Breast epithelium (tissue), 4 donors: Measurements from ENCODE around the gene ATXN1. TPM values are rescaled to one million over a fixed set of nuclear protein-coding genes. Genes with fewer than 3 reads are reported as not detected.

Source experiments
- DNase-seq, 2 donors: peaks; one replicate each; pipeline ENCODE4 v3.0.0-alpha.2; 2019; ENCODE audit warnings: low spot score in 2 of 2
- H3K27ac ChIP-seq, 2 donors: fragments of 200-600 bp; sonication (generic) in 1 of 2; one replicate each; pipeline ENCODE4 v1.5.1; 2016 to 2019; ENCODE audit warnings: mild to moderate bottlenecking in 1 of 2
- H3K27me3 ChIP-seq, 2 donors: fragments of 200-600 bp; sonication (generic) in 1 of 2; one replicate each; pipeline versions ENCODE4 v1.5.1 to v1.6.0; 2017 to 2019; ENCODE audit warnings: control low read depth in 1 of 2, mild to moderate bottlenecking in 1 of 2
- H3K36me3 ChIP-seq: fragments of 200-600 bp; one replicate; pipeline ENCODE4 v1.5.1; 2019
- H3K4me1 ChIP-seq, 2 donors: fragments of 200-600 bp; sonication (generic); one replicate each; pipeline ENCODE4 v1.5.1; 2016 to 2019; ENCODE audit warnings: control low read depth in 1 of 2
- H3K4me3 ChIP-seq, 3 donors: fragments of 200-600 bp; sonication (generic); 1 replicate in 2 of 3; 2 replicates in 1 of 3; pipeline ENCODE4 v1.5.1; 2016 to 2019; ENCODE audit warnings: mild to moderate bottlenecking in 3 of 3, moderate library complexity in 2 of 3
- H3K9me3 ChIP-seq, 2 donors: fragments of 200-600 bp; sonication (generic) in 1 of 2; one replicate each; pipeline ENCODE4 v1.5.1; 2016 to 2019; ENCODE audit warnings: control low read depth in 1 of 2
- POLR2A ChIP-seq: fragments of 450-650 bp; IDR thresholded peaks from one replicate; pipeline ENCODE4 v1.6.1; 2016; ENCODE audit warnings: antibody characterized with exemption, mild to moderate bottlenecking, moderate library complexity
- POLR2AphosphoS5 ChIP-seq, 3 donors: sonication (generic); formaldehyde crosslinking; IDR thresholded peaks; one replicate each; pipeline ENCODE4 v1.6.1; 2017; ENCODE audit warnings: antibody characterized with exemption in 3 of 3
- intact Hi-C: fragments of 100-400 bp; cut with DNase I; formaldehyde crosslinking; loops from one replicate; pipeline ENCODE4 v1.15.1; 2023; ENCODE audit warnings: low total_unique reads
- total RNA-seq, 3 donors: library from RNA; depleted of rRNA; stranded (reverse); fragments of >200 nt; gene quantifications; one replicate each; pipeline ENCODE4 v1.1.0, GENCODE V29; 2016
- TF ChIP-seq, protein P1 (sequence below), 3 donors: fragments of 450-650 bp; IDR thresholded peaks; one replicate each; pipeline ENCODE4 v1.5.1; 2016 to 2017; ENCODE audit warnings: antibody characterized with exemption in 3 of 3, mild to moderate bottlenecking in 3 of 3, moderate library complexity in 3 of 3

Gene ATXN1
- total RNA-seq, 3 donors from 2014 or later = 26.7 to 63.2 (median 37.4) TPM

DNA sequence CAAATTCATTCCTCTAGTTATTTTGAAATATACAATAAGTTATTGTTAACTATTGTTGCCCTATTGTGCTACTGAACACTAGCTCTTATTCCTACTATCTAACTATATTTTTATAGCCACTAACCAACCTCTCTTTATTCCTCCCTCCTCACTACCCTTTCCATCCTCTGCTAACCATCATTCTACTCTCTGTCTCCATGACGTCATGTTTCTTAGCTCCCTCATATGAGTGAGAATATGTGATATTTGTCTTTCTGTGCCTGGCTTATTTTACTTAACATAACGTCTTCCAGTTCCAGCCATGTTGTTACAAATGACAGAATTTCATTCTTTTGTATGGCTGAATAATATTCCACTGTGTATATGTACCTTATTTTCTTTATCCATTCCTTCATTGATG is 95.3 kb downstream of the ATXN1 start:
- Histone ChIP-seq H3K4me3 (no peak overlapping the region), H3K27ac (no peak overlapping the region), H3K27me3 (no peaks in the 10 kb centered on the region), H3K4me1 (no peaks in the 10 kb centered on the region), H3K9me3 (no peaks in the 10 kb centered on the region), H3K36me3 (no peaks in the 10 kb centered on the region)
- intact Hi-C loops = no loop called here
- DNase-seq = no peak
- TF ChIP-seq, protein P1, sequence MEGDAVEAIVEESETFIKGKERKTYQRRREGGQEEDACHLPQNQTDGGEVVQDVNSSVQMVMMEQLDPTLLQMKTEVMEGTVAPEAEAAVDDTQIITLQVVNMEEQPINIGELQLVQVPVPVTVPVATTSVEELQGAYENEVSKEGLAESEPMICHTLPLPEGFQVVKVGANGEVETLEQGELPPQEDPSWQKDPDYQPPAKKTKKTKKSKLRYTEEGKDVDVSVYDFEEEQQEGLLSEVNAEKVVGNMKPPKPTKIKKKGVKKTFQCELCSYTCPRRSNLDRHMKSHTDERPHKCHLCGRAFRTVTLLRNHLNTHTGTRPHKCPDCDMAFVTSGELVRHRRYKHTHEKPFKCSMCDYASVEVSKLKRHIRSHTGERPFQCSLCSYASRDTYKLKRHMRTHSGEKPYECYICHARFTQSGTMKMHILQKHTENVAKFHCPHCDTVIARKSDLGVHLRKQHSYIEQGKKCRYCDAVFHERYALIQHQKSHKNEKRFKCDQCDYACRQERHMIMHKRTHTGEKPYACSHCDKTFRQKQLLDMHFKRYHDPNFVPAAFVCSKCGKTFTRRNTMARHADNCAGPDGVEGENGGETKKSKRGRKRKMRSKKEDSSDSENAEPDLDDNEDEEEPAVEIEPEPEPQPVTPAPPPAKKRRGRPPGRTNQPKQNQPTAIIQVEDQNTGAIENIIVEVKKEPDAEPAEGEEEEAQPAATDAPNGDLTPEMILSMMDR (IDR thresholded peaks at IDR 0.05) = no peak
- no peak for TF ChIP-seq POLR2A
- TF ChIP-seq POLR2AphosphoS5 (IDR thresholded peaks at IDR 0.05) = no peak

DNA sequence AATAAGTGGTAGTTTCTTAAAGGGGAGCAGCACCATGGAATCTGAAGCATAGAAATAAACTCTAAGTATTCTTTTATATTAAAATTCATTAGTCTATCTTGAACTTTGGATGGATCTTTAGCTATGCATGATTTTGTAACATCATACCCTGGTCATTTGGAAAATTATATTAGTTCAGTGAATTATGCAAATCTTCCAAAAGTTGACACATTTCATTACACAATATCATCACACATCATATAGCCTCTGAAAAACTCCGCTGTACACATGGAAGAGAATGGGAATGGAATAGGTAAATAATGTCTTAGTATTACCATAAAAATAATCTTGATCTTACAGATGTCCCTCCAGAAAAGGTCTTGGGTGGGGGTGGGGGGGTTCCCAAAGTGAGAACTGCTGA is 96.1 kb downstream of the ATXN1 start:
- no peaks in the 10 kb centered on the region for H3K9me3 ChIP-seq
- no peak overlapping the region for H3K4me3 ChIP-seq
- no peak for DNase-seq
- no peaks in the 10 kb centered on the region for H3K4me1 ChIP-seq
- no peaks in the 10 kb centered on the region for H3K36me3 ChIP-seq
- intact Hi-C loops = no loop called here
- H3K27ac ChIP-seq = no peak overlapping the region
- H3K27me3 ChIP-seq = no peaks in the 10 kb centered on the region
- TF ChIP-seq POLR2AphosphoS5 (IDR thresholded peaks at IDR 0.05) (no peak), POLR2A (no peak)
- TF ChIP-seq, protein P1 (IDR thresholded peaks at IDR 0.05) = no peak

DNA sequence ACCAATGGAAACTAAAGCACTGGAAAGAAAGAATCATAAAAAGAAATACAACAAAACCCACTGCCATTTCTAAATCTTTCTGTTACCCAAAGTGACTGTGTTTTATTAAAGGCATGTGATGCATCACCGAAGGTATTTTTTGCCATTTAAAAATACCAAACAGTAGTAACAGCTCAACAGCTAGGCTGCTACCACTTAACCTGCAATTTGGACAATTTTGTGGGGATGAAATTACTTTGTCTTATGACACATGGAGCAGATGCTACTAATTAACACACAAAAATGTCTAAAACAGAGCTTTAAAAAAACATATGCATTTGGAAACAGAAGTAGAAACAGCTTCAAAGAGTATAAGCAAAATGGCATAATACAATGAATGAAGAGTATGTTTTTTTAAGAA is 97.4 kb downstream of the ATXN1 start:
- TF ChIP-seq POLR2A = no peak
- TF ChIP-seq, protein P1 (IDR thresholded peaks at IDR 0.05) = no peak
- TF ChIP-seq POLR2AphosphoS5 (IDR thresholded peaks at IDR 0.05) = no peak
- H3K4me3 ChIP-seq = no peak overlapping the region
- no peak overlapping the region for H3K27ac ChIP-seq
- H3K9me3 ChIP-seq = no peaks in the 10 kb centered on the region
- H3K4me1 ChIP-seq = no peaks in the 10 kb centered on the region
- H3K36me3 ChIP-seq = no peaks in the 10 kb centered on the region
- no peak for DNase-seq
- intact Hi-C loops = no loop called here
- H3K27me3 ChIP-seq = no peaks in the 10 kb centered on the region

DNA sequence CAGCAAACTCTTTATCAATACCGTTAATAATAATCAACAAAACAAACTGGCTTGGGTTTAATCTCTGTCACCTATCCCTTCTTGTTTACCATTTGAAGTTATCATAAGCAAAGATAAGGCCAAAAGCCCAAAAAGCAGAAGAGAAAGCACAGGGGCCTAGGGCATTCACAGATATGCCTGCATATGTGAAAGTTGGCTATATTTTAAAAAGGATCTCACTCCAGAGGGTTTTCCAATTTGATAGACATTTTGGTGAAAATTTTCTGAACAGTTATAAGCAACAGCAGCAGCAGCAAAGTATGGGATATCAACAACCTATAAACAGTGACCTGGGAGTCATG is 101.1 kb downstream of the ATXN1 start:
- TF ChIP-seq, protein P1 (IDR thresholded peaks at IDR 0.05) = no peak
- TF ChIP-seq POLR2AphosphoS5 (IDR thresholded peaks at IDR 0.05) = no peak
- no peak for TF ChIP-seq POLR2A
- Histone ChIP-seq H3K27ac (no peak overlapping the region), H3K9me3 (no peaks in the 10 kb centered on the region), H3K36me3 (no peaks in the 10 kb centered on the region), H3K4me1 (no peaks in the 10 kb centered on the region), H3K4me3 (no peak overlapping the region), H3K27me3 (no peaks in the 10 kb centered on the region)
- DNase-seq = no peak
- intact Hi-C loops = no loop called here

DNA sequence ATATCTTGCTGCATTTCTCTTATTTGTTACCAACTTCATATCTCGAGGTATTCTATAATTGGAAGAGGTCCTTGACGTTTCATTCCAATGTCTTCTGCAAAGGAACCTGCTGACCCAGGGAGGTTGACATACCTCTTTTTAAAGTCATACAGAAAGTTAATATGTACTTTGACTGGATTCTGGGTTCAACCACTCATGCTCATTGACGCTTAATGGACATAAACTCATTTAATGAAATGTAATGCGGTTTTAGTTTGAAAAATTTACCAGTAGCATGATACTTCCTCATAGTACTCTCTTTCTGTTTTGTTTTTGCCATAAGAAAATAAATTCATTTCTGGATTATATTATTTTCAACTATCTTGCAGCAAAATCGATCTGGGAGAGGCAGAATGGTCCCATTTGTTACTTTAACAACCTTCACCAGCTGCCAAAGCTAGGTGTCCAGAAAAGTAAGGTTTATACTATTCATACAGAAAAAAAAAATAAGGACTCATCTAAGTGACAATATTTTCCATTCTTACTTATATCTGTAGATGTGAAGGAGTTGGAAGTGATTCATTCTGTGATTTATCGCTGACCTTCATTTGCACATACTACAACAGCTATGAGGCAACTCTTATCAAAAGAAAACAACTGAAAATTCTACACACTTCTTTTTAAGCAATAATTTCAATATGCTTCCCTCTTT is 101.6 kb downstream of the ATXN1 start:
- H3K9me3 ChIP-seq = no peaks in the 10 kb centered on the region
- no peak overlapping the region for H3K27ac ChIP-seq
- H3K36me3 ChIP-seq = no peaks in the 10 kb centered on the region
- intact Hi-C loops = no loop called here
- H3K4me1 ChIP-seq = no peaks in the 10 kb centered on the region
- no peak overlapping the region for H3K4me3 ChIP-seq
- no peak for DNase-seq
- TF ChIP-seq POLR2AphosphoS5 (IDR thresholded peaks at IDR 0.05) = no peak
- TF ChIP-seq POLR2A = no peak
- TF ChIP-seq, protein P1 (IDR thresholded peaks at IDR 0.05) = no peak
- H3K27me3 ChIP-seq = no peaks in the 10 kb centered on the region
